ENCODE results near the gene RYR3. TPM values are rescaled to one million over a fixed set of nuclear protein-coding genes. Genes with fewer than 3 reads are reported as not detected.

RYR3 gene
- total RNA-seq, 2 donors from 2014 or later, result 9.9 to 40.1 TPM

GRCh38 chr15:33539825-33540573, 229.2 kb downstream of the RYR3 start:
- Histone ChIP-seq H3K9me3 (no peaks in the 10 kb centered on the region), H3K36me3 (no peaks in the 10 kb centered on the region), H3K27ac (no peak overlapping the region), H3K27me3 (replicated peaks; ENCODE audit: insufficient read depth) (no peaks in the 10 kb centered on the region), H3K4me1 (ENCODE audit: control insufficient read depth in 1 of 2, low read depth in 2 of 2) (peaks cover 0 to 25% of the 10 kb centered on the region in 2 donors), H3K4me3 (no peak overlapping the region)
- no peak for ATAC-seq (ENCODE audit: insufficient number of reproducible peaks, low FRiP score, low read depth)
- DNase-seq (ENCODE audit: low spot score), result no peak
- no peak for TF ChIP-seq CTCF (IDR thresholded peaks at IDR 0.05)

DNA sequence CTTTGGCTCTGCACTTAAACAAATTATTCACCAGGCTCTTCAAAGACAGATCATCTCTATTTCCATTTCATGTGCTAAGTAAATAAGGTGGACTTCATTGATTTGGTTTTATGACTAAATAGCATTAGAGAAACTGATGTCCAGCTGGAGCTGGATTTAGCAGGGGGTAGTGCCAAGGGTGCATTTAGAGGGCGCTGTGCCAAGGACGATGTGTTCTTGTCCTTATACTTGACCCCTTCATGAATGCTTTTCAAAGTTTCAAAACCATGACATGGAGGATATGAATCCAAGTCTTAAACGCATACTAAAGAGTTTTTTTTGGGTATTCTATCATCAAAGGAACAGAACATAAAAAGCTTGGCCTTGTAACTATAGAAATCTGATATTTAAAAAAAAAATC, 233.2 kb downstream of the RYR3 start:
- Histone ChIP-seq H3K27ac (no peak overlapping the region), H3K4me3 (no peak overlapping the region), H3K27me3 (replicated peaks; ENCODE audit: insufficient read depth) (no peaks in the 10 kb centered on the region), H3K4me1 (ENCODE audit: control insufficient read depth in 1 of 2, low read depth in 2 of 2) (peaks cover 0 to 30% of the 10 kb centered on the region in 2 donors), H3K9me3 (no peaks in the 10 kb centered on the region), H3K36me3 (no peaks in the 10 kb centered on the region)
- TF ChIP-seq CTCF (IDR thresholded peaks at IDR 0.05), result no peak
- no peak for ATAC-seq (ENCODE audit: insufficient number of reproducible peaks, low FRiP score, low read depth)
- no peak for DNase-seq (ENCODE audit: low spot score)

- H3K4me1 ChIP-seq (ENCODE audit: control insufficient read depth in 1 of 2, low read depth in 2 of 2), result peaks cover 0 to 30% of the 10 kb centered on the region in 2 donors
- no peaks in the 10 kb centered on the region for H3K36me3 ChIP-seq
- H3K27ac ChIP-seq, result no peak overlapping the region
- H3K4me3 ChIP-seq, result no peak overlapping the region
- no peak for DNase-seq (ENCODE audit: low spot score)
- H3K27me3 ChIP-seq (replicated peaks; ENCODE audit: insufficient read depth), result no peaks in the 10 kb centered on the region
- ATAC-seq (ENCODE audit: insufficient number of reproducible peaks, low FRiP score, low read depth), result no peak
- no peaks in the 10 kb centered on the region for H3K9me3 ChIP-seq
- TF ChIP-seq CTCF (IDR thresholded peaks at IDR 0.05), result no peak
These were observed 235.1 kb downstream of the RYR3 start for GRCh38 chr15:33545866-33546265.

GRCh38 chr15:33547876-33548275, 237.1 kb downstream of the RYR3 start:
- DNase-seq (ENCODE audit: low spot score) (no peak), ATAC-seq (ENCODE audit: insufficient number of reproducible peaks, low FRiP score, low read depth) (no peak)
- no peak overlapping the region for H3K4me3 ChIP-seq
- no peak overlapping the region for H3K27ac ChIP-seq
- no peaks in the 10 kb centered on the region for H3K36me3 ChIP-seq
- no peaks in the 10 kb centered on the region for H3K27me3 ChIP-seq (replicated peaks; ENCODE audit: insufficient read depth)
- H3K4me1 ChIP-seq (ENCODE audit: control insufficient read depth in 1 of 2, low read depth in 2 of 2), result peaks cover 3 to 42% of the 10 kb centered on the region in 2 donors
- no peak for TF ChIP-seq CTCF (IDR thresholded peaks at IDR 0.05)
- H3K9me3 ChIP-seq, result no peaks in the 10 kb centered on the region

DNA sequence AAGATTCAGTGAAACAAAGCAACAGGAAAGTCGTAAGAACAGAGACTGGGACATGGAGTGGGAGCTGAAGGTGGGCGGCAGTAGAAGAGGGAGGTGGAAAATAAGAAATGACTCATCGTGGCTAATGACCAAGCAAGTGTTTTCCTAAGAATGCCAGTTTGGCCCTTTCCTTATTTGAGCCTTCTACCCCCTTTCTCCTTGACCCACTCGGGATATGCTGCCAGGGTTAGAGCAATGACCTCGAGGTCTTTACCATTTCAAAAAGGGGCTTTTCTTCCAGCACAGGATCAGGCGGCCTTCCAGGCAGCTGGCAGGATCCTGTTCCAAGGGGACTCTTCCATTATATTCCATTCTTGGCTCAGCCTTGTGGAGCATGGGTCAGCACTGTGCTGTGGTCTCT, 241.1 kb downstream of the RYR3 start:
- no peaks in the 10 kb centered on the region for H3K36me3 ChIP-seq
- H3K4me1 ChIP-seq (ENCODE audit: control insufficient read depth in 1 of 2, low read depth in 2 of 2), result peaks cover 3 to 24% of the 10 kb centered on the region in 2 donors
- no peaks in the 10 kb centered on the region for H3K9me3 ChIP-seq
- H3K27me3 ChIP-seq (replicated peaks; ENCODE audit: insufficient read depth), result no peaks in the 10 kb centered on the region
- DNase-seq (ENCODE audit: low spot score) (no peak), ATAC-seq (ENCODE audit: insufficient number of reproducible peaks, low FRiP score, low read depth) (no peak)
- no peak overlapping the region for H3K27ac ChIP-seq
- TF ChIP-seq CTCF (IDR thresholded peaks at IDR 0.05), result no peak
- H3K4me3 ChIP-seq, result no peak overlapping the region

All from thoracic aorta (tissue), 2 donors.